Measurements from ENCODE around the gene SHISA4.
"Not testable (repeated sequence)": the region's sequence is repeated elsewhere in the genome, so short reads cannot be mapped to it uniquely, and the experiment has no call there.

Gene SHISA4

GRCh38 chr1:201930803-201931202 is 42.1 kb downstream of the SHISA4 start:
- DNase-seq (ENCODE audit: low spot score) = no peak

GRCh38 chr1:201933840-201934430 is 45.2 kb downstream of the SHISA4 start:
- DNase-seq (ENCODE audit: low spot score) = no peak

GRCh38 chr1:201937624-201938213 is 49.0 kb downstream of the SHISA4 start:
- no peak for DNase-seq (ENCODE audit: low spot score)

GRCh38 chr1:201938440-201939035 is 49.8 kb downstream of the SHISA4 start:
- DNase-seq (ENCODE audit: low spot score) = no peak

- DNase-seq (ENCODE audit: low spot score) = no peak
Measured at GRCh38 chr1:201939148-201939547, 50.5 kb downstream of the SHISA4 start.

GRCh38 chr1:201939574-201939973 is 50.9 kb downstream of the SHISA4 start:
- no peak for DNase-seq (ENCODE audit: low spot score)

- DNase-seq (ENCODE audit: low spot score) = not testable (repeated sequence)
Measured at GRCh38 chr1:201940316-201940715, 51.6 kb downstream of the SHISA4 start.

- no peak for DNase-seq (ENCODE audit: low spot score)
Measured at GRCh38 chr1:201941420-201942128, 52.9 kb downstream of the SHISA4 start.

GRCh38 chr1:201942129-201942495 is 53.4 kb downstream of the SHISA4 start:
- DNase-seq (ENCODE audit: low spot score) = no peak
